Neutrophil (primary cell): Measurements from ENCODE around the gene COL11A1.

ENCODE experiments used
- H3K27ac ChIP-seq: fragments of 200-600 bp; sonication (generic); 2 replicates; pipeline ENCODE4 v1.5.1; 2016; ENCODE audit warnings: mild to moderate bottlenecking, moderate library complexity
- H3K27me3 ChIP-seq: fragments of 200-600 bp; sonication (generic); 2 replicates; pipeline ENCODE4 v1.6.0; 2016; ENCODE audit warnings: mild to moderate bottlenecking
- H3K36me3 ChIP-seq: fragments of 200-600 bp; sonication (generic); 2 replicates; pipeline ENCODE4 v1.5.1; 2017
- H3K4me1 ChIP-seq, 2 experiments: fragments of 200-600 bp in 1 of 2; sonication (generic) in 1 of 2; 1 replicate in 1 of 2; 2 replicates in 1 of 2; pipeline versions ENCODE4 v1.5.1 to v1.6.1; 2013 to 2016; ENCODE audit warnings: low read depth in 1 of 2, low read length in 1 of 2, mild to moderate bottlenecking in 1 of 2, moderate library complexity in 1 of 2; ENCODE audit not compliant: control insufficient read depth in 1 of 2, insufficient read depth in 1 of 2
- H3K4me3 ChIP-seq, 2 experiments: fragments of 200-600 bp in 1 of 2; sonication (generic) in 1 of 2; 1 replicate in 1 of 2; 2 replicates in 1 of 2; pipeline ENCODE4 v1.5.1; 2013 to 2016; ENCODE audit warnings: low read depth in 1 of 2, low read length in 1 of 2, mild to moderate bottlenecking in 1 of 2, moderate library complexity in 1 of 2
- H3K9me3 ChIP-seq: fragments of 200-600 bp; sonication (generic); 2 replicates; pipeline ENCODE4 v1.5.1; 2016
- TF ChIP-seq, protein P1 (sequence below): fragments of 200-600 bp; sonication (generic); IDR thresholded peaks from 2 replicates; pipeline ENCODE4 v1.5.1; 2016; ENCODE audit warnings: antibody characterized with exemption

Gene COL11A1

DNA sequence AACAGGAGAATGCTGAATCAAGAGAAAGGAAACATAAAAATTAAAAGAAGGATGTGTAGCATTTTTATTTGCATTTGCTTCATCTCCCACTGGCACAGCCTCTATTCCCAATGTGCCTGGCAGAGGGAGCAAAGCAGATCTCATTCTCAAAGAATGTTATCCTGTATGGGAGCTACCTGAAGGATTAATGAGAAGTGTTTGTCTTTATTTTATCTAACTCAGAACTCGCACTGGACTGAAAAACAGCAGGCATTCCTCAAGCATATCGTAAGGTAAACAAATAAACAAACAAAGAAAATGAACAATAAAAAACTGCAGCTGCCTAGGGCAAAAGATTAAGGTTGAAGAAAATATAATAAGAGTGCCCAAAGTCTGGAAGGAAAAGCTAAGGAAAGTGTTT is 12.7 kb upstream of the COL11A1 start:
- Histone ChIP-seq H3K4me1 (no peaks in the 10 kb centered on the region), H3K4me3 (no peak overlapping the region), H3K36me3 (no peaks in the 10 kb centered on the region), H3K9me3 (no peaks in the 10 kb centered on the region), H3K27me3 (no peaks in the 10 kb centered on the region), H3K27ac (no peak overlapping the region)
- TF ChIP-seq, protein P1, sequence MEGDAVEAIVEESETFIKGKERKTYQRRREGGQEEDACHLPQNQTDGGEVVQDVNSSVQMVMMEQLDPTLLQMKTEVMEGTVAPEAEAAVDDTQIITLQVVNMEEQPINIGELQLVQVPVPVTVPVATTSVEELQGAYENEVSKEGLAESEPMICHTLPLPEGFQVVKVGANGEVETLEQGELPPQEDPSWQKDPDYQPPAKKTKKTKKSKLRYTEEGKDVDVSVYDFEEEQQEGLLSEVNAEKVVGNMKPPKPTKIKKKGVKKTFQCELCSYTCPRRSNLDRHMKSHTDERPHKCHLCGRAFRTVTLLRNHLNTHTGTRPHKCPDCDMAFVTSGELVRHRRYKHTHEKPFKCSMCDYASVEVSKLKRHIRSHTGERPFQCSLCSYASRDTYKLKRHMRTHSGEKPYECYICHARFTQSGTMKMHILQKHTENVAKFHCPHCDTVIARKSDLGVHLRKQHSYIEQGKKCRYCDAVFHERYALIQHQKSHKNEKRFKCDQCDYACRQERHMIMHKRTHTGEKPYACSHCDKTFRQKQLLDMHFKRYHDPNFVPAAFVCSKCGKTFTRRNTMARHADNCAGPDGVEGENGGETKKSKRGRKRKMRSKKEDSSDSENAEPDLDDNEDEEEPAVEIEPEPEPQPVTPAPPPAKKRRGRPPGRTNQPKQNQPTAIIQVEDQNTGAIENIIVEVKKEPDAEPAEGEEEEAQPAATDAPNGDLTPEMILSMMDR: no peak

DNA sequence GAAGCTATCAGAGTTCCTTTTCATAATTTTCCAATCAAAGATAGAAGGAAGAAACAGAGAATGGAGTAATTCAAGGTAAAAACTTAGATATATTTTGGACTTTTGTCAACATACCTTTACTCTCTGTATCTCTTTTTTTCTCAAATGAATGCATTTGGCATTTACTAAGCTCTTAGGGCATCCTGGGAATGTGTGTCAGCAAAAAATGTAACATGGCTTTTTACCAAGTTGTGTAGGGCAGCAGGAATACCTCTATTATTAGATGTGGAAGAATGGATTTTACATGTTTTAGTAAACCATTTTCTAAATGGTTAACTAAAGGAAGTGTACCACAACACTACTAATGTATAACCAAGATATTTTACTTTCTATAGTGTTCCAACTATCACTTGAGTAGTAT is 4.2 kb upstream of the COL11A1 start:
- Histone ChIP-seq H3K27me3 (peaks cover 23% of the 10 kb centered on the region), H3K4me3 (no peak overlapping the region), H3K36me3 (no peaks in the 10 kb centered on the region), H3K9me3 (no peaks in the 10 kb centered on the region), H3K4me1 (no peaks in the 10 kb centered on the region), H3K27ac (no peak overlapping the region)
- TF ChIP-seq, protein P1: no peak

DNA sequence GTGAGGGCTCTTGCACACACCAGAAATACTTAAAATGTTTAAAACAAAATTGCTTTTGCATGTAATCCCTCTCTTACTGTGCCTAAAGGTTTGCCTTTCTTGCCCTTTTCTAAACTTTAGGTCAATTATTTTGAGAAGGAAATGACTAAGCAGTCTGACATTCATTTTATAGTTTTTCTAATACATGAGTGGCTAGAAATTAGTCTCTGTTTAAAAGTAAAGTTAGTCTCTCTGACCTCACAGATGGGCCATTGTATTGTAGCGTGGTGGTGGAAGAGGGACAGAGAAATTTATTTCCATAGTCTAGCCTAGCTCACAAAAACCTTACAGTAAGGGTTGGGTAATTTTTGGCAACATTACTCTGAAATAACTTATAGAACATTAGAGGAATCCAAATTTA is 3.6 kb upstream of the COL11A1 start:
- Histone ChIP-seq H3K9me3 (no peaks in the 10 kb centered on the region), H3K36me3 (no peaks in the 10 kb centered on the region), H3K4me3 (no peak overlapping the region), H3K4me1 (no peaks in the 10 kb centered on the region), H3K27ac (no peak overlapping the region), H3K27me3 (peaks cover 30% of the 10 kb centered on the region)
- TF ChIP-seq, protein P1: no peak

DNA sequence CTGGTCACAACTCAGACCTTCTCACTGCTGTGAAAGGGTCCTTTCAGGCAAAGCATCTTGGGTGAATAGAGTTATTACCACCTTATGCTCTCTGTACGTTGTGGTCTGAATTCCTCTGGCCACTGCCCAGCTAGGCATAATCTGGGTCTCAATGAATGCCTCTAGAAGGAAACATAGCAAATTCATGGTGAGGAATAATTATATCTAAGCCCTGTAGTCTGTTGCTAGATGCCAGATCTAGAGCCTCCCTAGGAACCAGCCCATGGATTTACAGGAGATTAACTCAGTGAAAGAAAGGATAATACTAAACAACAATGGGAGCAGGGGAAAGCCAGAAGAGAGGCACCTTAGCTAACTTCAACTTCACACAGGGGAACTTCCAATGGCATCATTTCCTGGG is 2.4 kb upstream of the COL11A1 start:
- no peak overlapping the region for H3K27ac ChIP-seq
- no peaks in the 10 kb centered on the region for H3K9me3 ChIP-seq
- H3K4me1 ChIP-seq: no peaks in the 10 kb centered on the region
- TF ChIP-seq, protein P1: no peak
- H3K4me3 ChIP-seq: no peak overlapping the region
- no peaks in the 10 kb centered on the region for H3K36me3 ChIP-seq
- H3K27me3 ChIP-seq: peaks cover 42% of the 10 kb centered on the region

DNA sequence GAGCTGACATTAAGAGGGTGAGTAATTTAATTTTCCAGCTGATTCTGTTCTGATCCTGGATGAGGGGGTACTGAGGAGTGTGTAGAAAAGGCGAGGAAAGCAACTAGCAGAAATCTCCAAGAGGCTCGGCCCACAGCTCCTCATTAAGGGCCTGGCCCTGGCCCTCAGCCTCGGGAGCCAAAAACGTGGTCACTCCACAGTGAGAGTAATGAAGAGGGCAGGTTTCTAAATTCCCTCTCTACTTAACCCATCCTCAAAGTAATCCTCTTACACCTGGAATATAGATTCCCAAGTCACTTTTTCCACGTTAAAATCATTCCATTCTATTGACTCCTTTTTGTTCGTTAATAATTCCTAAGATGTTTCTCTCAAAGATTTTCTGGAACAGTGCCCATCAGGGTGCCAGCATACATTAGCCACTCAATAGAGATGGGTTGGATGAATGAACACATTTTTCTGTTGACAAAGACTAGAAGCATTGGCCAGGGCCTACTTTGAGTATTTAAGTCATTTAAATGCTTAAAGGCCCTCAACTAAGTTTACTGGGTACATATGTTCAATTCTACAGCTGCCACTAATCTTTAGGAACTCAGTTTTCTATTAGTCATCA is 1.1 kb upstream of the COL11A1 start:
- Histone ChIP-seq H3K4me3 (no peak overlapping the region), H3K27ac (no peak overlapping the region), H3K36me3 (no peaks in the 10 kb centered on the region), H3K27me3 (peaks cover 45% of the 10 kb centered on the region), H3K4me1 (no peaks in the 10 kb centered on the region), H3K9me3 (no peaks in the 10 kb centered on the region)
- TF ChIP-seq, protein P1: no peak
